Measurements from ENCODE around the gene ZFPL1.
"Not testable (repeated sequence)": the region's sequence is repeated elsewhere in the genome, so short reads cannot be mapped to it uniquely, and the experiment has no call there.

The ZFPL1 gene

DNA sequence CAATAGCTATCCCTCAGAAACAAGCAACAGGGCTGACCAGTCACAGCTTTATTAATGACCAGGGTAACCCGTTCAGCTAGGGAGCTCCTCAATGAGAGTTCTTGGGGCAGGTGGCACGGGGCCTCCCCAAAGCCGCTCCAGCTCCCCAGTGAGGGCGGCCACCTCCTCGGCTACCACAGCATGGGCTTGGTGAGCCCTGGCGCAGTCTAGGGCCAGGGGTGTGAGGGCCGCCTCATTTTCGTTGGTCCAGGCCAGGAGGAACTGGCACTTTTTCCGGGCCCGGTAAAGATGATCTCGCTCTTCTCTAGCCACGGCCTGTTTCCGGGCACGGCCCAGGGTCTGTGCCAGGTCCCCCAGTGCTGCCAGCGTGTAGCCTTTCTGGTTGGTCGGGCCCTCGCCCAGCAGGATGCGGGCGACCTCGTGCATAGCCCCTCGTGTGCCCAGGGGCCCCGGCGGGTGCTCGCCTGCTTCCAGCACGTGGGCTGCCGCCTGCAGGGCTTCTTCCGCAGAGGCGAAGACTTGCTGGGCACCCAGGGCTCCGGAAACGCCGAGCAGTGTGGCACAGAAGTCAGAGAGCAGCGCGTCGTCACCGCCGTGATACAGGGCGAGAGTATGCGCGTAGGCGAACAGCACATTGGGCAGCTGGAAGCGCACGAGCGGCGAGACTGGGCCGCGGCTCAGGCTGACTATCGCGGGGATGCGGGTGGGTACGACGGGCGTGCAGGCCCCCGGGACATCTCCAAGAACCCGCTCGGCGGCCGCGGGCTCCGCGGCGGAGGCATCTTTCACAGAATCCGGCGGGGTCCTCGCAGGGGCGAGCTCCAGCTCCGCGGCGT, 32.6 kb downstream of the ZFPL1 start:
- ATAC-seq (replicated peaks) (peak; percentile 25), DNase-seq (peak; percentile 44 to 60 (median 55))
- H3K27ac Mint-ChIP-seq: peak overlapping the region; percentile 86 to 97
- H3K27me3 Mint-ChIP-seq: no peaks in the 10 kb centered on the region
- H3K36me3 Mint-ChIP-seq (ENCODE audit: insufficient read depth): peaks cover 80% of the 10 kb centered on the region
- peaks cover 30 to 46% of the 10 kb centered on the region in 2 donors for H3K4me1 Mint-ChIP-seq (ENCODE audit: low read depth in 2 of 2)
- H3K4me3 Mint-ChIP-seq: peak overlapping the region; percentile 86 to 87
- no peaks in the 10 kb centered on the region for H3K9me3 Mint-ChIP-seq

DNA sequence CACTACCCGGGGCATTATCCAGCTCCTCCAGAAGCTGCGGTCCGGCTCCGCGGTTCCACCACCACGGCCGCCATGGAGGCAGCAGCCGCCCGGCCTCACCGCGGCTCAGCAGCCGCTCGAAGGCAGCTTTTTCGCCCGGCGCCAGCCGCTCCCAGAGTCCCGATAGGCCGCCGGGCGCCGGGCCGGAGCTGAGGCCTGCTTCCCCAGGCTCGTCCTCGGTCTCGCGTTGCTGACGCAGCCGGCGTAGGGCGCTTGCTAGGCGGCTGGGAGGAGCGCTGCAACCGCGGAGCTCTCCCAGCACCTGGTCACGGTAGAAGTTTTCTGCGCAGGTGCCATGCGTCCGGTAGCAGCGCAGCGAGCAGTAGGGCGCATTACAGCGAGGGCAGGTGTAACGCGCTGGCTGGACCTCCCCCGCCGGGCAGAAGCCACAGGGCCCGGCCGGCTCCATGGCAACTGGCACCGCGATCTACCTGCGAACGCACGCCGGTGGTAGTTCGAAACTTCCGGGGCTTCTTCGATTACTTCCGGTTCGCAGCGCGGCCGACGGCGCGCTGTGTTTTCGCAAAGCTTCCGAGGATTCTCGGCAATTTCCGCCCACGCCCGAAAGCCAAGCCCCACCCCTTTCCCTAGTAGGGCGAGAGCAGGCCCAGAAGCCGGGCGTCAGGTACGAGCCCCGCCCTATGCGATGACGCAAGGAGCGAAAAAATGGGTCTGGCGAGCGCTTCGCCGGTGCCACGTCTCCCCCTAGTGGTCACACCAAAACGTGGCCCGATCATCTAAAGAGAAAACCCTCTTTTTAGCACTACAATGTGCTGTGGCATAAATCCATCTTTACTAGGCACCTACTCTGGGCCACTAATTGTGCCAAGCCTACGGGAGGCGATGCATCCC, 33.4 kb downstream of the ZFPL1 start, which contains the start of gene ZNHIT2:
Gene ZNHIT2, minus strand, starts transcription at position 496 of the 891 bp plus-strand sequence. Its CDS starts 48 bp downstream, at position 448.
- H3K4me1 Mint-ChIP-seq (ENCODE audit: low read depth in 2 of 2): peaks cover 32 to 50% of the 10 kb centered on the region in 2 donors
- H3K9me3 Mint-ChIP-seq: no peaks in the 10 kb centered on the region
- ATAC-seq (replicated peaks) (peak; percentile 67), DNase-seq (peak; percentile 100)
- no peaks in the 10 kb centered on the region for H3K27me3 Mint-ChIP-seq
- H3K36me3 Mint-ChIP-seq (ENCODE audit: insufficient read depth): peaks cover 81% of the 10 kb centered on the region
- peak within 1 kb of the TSS; percentile 86 to 87 for H3K4me3 Mint-ChIP-seq
- H3K27ac Mint-ChIP-seq: peak within 1 kb of the TSS; percentile 86 to 97

DNA sequence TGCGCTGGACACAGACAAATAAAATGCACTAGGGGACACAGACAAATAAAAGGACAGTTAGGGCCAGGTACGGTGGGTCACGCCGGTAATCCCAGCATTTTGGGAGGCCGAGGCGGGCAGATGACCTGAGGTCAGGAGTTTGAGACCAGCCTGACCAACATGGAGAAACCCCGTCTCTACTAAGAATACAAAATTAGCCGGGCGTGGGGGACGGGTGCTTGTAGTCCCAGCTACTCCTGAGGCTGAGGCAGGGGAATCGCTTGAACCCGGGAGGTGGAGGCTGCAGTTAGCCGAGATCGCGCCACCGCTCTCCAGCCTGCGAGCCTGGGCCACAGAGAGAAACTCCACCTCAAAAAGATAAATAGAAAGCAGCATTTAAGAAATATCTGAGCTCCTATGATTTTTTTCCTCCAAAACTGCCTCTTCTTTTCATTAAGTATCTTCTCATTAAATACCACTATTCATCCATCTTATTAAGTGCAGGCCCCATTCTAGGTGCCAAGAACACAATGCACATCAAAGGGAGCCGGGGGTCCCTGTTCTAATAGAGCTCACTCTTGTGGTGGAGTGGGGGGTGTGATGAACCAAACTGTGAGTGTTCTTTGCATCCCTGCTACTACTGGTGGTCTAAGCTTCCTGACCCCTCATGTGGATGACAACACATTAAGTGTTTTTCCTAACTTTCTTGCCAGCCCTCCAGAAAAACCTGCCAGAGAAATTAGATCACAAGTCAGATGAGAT, 34.2 kb downstream of the ZFPL1 start:
- Mint-ChIP-seq H3K36me3 (ENCODE audit: insufficient read depth) (peaks cover 80% of the 10 kb centered on the region), H3K27me3 (no peaks in the 10 kb centered on the region), H3K27ac (peak overlapping the region; percentile 86 to 97), H3K4me1 (ENCODE audit: low read depth in 2 of 2) (peaks cover 31 to 44% of the 10 kb centered on the region in 2 donors), H3K4me3 (peak overlapping the region in 1 of 2 donors; percentile 87), H3K9me3 (no peaks in the 10 kb centered on the region)
- DNase-seq (no peak), ATAC-seq (replicated peaks) (no peak)

DNA sequence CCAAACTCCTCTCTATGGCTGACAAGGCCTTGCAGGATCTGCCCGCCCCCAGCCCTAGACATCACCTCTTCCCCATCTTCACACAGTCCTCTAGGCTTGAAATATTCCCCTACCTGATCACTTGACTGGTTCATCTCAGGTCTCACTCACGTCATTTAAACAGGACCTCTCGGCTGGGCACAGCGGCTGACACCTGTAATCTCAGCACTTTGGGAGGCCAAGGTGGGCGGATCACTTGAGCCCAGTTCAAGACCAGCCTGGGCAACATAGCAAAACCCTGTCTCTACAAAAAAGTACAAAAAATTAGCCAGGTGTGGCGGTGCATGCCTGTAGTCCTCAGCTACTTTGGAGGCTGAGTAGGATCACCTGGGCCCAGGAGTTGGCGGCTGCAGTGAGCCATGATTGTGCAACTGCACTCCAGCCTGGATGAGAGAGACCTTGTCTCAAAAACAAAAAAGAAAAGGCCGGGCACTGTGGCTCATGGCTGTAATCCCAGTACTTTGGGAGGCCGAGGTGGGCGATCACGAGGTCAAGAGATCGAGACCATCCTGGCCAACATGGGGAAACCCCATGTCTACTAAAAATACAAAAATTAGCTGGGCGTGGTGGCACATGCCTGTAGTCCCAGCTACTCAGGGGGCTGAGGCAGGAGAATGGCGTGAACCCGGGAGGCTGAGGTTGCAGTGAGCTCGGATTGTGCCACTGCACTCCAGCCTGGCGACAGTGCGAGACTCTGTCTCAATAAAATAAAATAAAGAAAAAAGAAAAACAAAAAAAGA, 35.1 kb downstream of the ZFPL1 start:
- not testable (repeated sequence) for DNase-seq; H3K27me3 Mint-ChIP-seq; H3K9me3 Mint-ChIP-seq; ATAC-seq (replicated peaks)
- Mint-ChIP-seq H3K36me3 (ENCODE audit: insufficient read depth) (peaks cover 77% of the 10 kb centered on the region), H3K4me3 (peak overlapping the region in 1 of 2 donors; percentile 25), H3K27ac (peak overlapping the region; percentile 86 to 97), H3K4me1 (ENCODE audit: low read depth in 2 of 2) (peaks cover 28 to 41% of the 10 kb centered on the region in 2 donors)

DNA sequence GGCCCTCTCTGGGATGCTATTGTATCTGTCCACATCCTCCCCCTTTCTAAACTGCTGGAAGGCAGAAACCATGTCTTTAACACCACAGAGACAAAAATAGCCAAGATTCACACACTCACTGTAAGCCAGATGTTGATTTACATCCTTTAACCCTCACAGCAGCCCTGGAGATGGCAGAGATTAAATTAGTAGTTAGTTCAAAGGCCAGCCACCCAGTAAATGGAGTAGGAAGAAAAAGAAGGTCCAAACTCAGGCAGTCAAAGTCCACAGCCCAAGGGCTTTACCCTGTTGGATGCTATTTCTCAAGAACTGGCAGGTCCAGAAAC, 35.6 kb downstream of the ZFPL1 start:
- H3K27me3 Mint-ChIP-seq: no peaks in the 10 kb centered on the region
- no peak overlapping the region for H3K27ac Mint-ChIP-seq
- ATAC-seq (replicated peaks) (no peak), DNase-seq (no peak)
- peaks cover 82% of the 10 kb centered on the region for H3K36me3 Mint-ChIP-seq (ENCODE audit: insufficient read depth)
- peak overlapping the region in 1 of 2 donors; percentile 25 for H3K4me3 Mint-ChIP-seq
- H3K4me1 Mint-ChIP-seq (ENCODE audit: low read depth in 2 of 2): peaks cover 32 to 45% of the 10 kb centered on the region in 2 donors
- H3K9me3 Mint-ChIP-seq: no peaks in the 10 kb centered on the region

DNA sequence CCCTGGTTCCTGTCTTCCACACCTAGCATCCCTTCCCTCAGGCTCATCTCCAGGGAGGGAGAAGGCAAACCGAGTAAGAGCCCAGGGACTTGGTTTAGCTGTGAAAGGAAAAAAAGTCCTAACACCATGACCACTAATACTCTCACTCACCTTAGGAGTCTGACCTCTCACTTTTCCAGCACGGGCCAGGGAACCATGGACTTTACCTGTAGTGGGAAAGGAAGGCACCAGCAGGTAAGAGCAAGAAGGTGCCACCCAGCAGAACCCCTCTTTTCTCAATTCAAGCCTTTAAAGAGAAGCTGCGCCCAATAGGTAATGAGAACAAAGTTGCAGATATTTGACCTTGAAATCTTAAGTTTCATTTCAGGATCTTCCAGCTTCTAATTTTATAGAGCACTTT, 36.8 kb downstream of the ZFPL1 start:
- Mint-ChIP-seq H3K27ac (peak overlapping the region; percentile 99 to 100), H3K9me3 (no peaks in the 10 kb centered on the region), H3K4me3 (peak overlapping the region; percentile 98 to 99), H3K4me1 (ENCODE audit: low read depth in 2 of 2) (peaks cover 32 to 41% of the 10 kb centered on the region in 2 donors), H3K27me3 (no peaks in the 10 kb centered on the region), H3K36me3 (ENCODE audit: insufficient read depth) (peaks cover 78% of the 10 kb centered on the region)
- ATAC-seq (replicated peaks): no peak
- no peak for DNase-seq

DNA sequence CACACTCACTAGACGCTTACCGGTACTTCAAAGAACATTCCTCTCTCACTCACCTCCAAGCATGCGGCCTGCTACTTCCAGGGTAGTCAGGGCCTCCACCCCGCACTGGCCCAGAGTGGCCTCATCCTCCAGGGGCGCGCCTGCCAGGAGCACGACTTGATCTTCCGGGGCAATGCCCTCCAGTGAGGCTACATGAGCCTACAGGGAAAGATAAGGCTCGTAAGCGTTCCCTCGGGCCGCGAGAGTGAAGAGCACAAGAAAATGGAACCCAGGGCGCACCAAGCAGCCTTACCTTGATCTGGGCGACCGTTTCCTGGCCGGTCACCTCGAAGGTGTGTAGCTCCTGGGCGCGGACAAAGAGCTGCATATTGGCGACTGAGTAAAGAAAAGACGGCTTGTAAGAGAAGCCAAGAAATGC, 37.4 kb downstream of the ZFPL1 start:
- H3K36me3 Mint-ChIP-seq (ENCODE audit: insufficient read depth): peaks cover 79% of the 10 kb centered on the region
- peak overlapping the region; percentile 99 to 100 for H3K27ac Mint-ChIP-seq
- no peaks in the 10 kb centered on the region for H3K9me3 Mint-ChIP-seq
- peak in 1 of 3 experiments; percentile 28 for DNase-seq
- peaks cover 32 to 36% of the 10 kb centered on the region in 2 donors for H3K4me1 Mint-ChIP-seq (ENCODE audit: low read depth in 2 of 2)
- peak overlapping the region; percentile 98 to 99 for H3K4me3 Mint-ChIP-seq
- H3K27me3 Mint-ChIP-seq: no peaks in the 10 kb centered on the region
- no peak for ATAC-seq (replicated peaks)

DNA sequence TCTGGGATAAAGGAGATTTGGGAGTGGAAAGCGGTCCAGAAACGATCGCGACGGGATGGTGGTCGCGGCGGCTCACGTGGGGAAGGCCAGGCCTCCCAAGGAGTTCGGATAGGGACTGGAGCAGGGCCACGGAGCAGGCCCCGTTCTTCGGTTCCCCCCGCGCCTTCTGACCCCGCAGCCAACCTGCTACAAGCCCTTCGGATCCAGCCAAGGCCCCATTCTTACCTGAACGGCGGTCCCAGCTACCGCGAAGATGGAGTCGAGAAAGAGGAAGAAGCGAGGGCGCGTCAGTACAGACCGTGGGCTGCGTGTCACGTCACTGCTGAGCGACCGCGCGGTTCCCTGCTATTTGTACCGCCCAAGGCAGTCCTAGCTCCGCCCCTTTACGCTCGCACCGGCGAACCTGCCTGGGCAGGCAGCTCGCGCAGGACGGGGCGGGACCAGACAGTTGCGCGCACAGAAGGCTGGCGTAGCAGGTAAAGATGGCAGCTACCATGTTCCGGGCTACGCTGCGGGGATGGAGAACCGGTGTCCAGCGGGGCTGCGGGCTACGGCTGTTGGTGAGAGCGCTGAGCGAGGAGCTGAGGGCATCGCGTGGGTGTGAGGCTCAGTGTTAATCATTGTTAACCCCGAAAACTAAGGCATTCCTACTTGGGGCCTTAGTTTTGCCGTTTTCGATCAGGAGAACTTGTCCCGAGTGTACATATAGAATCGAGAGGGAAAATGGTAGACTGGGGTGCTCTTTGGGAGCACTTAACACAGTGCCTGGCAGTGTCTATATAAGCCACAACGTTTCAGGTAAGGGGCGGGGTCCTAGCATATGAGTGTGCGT, 38.1 kb downstream of the ZFPL1 start, which contains the start of the genes FAU and MRPL49:
Gene FAU, minus strand, starts transcription at position 270 of the 832 bp plus-strand sequence. CDS start 321 bp downstream, outside the sequence.
Gene MRPL49, plus strand, starts transcription at position 457 of the 832 bp plus-strand sequence. Its CDS starts 26 bp downstream, at position 483.
- Mint-ChIP-seq H3K36me3 (ENCODE audit: insufficient read depth) (peaks cover 80% of the 10 kb centered on the region), H3K27ac (peak within 1 kb of the TSS; percentile 99 to 100), H3K4me3 (peak within 1 kb of the TSS; percentile 98 to 99), H3K4me1 (ENCODE audit: low read depth in 2 of 2) (peaks cover 28 to 32% of the 10 kb centered on the region in 2 donors), H3K27me3 (no peaks in the 10 kb centered on the region), H3K9me3 (no peaks in the 10 kb centered on the region)
- ATAC-seq (replicated peaks) (peak; percentile 76), DNase-seq (peak; percentile 98)

DNA sequence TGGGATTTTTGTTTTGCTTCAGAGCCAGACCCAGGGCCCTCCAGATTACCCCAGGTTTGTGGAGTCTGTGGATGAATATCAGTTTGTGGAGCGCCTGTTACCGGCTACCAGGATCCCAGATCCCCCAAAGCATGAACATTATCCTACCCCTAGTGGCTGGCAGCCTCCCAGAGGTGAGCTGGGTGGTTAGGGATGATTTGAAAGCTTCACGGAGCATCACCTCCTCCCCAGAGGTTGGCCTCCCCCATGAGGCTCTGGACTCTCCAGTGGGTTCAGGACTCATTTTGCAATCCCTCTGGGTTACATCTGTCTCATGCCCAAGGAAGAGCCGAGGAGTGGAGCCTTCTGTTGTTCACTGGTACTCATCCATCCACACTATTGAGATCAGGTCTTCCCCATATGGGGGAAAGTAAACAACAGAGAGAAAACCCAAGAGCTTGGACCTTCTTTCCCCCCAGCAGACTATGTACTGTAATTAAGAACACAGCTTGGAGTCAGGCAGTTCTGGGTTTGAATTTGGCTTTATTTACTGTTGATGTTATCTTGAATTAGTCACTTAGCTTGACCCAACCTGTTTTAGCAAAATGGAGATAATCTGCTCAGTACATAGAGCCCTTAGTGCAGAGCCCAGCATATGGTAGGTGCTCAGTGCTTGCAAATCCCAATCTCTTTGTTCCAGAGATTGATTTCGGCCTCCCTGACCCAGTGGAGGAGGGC, 40.6 kb downstream of the ZFPL1 start:
- Mint-ChIP-seq H3K4me1 (ENCODE audit: low read depth in 2 of 2) (peaks cover 21 to 25% of the 10 kb centered on the region in 2 donors), H3K27ac (no peak overlapping the region), H3K9me3 (no peaks in the 10 kb centered on the region), H3K4me3 (no peak overlapping the region), H3K36me3 (ENCODE audit: insufficient read depth) (peaks cover 80% of the 10 kb centered on the region), H3K27me3 (no peaks in the 10 kb centered on the region)
- DNase-seq (no peak), ATAC-seq (replicated peaks) (no peak)

DNA sequence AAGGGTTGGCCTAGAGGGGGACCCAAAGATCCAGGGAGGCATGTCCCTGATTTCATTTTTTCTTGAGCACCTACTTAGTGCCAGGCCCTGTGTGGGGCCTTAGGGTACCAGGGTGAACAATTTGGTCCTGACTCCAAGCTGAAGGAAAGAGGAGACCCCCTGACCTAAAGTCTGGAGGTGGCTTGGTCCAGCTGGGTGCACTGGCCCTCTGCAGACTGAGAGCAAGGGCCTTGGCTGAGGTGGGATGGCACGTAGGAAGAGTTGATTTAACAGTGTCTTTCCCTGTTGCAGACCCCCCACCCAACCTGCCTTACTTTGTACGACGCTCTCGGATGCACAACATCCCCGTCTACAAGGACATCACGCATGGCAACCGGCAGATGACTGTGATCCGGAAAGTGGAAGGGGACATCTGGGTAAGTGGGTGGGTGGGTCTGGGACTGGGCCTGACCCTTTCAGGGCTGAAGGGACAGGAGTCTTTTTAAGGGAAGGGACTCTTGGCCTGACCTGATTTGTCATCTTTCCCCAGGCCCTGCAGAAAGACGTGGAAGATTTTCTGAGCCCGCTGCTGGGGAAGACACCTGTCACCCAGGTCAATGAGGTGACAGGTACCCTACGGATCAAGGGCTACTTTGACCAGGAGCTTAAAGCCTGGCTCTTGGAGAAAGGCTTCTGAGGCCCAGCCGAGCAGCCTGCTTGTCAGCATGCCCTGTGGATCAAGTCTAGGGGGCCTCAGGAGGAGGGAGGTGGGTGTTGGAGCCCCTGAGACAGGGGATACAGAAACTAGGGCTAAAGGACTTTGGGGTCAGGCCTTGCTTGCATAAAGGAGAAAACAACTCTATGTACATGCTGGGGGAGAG, 41.4 kb downstream of the ZFPL1 start:
- ATAC-seq (replicated peaks): no peak
- no peaks in the 10 kb centered on the region for H3K9me3 Mint-ChIP-seq
- no peak for DNase-seq
- H3K27me3 Mint-ChIP-seq: no peaks in the 10 kb centered on the region
- H3K4me3 Mint-ChIP-seq: no peak overlapping the region
- peaks cover 79% of the 10 kb centered on the region for H3K36me3 Mint-ChIP-seq (ENCODE audit: insufficient read depth)
- H3K4me1 Mint-ChIP-seq (ENCODE audit: low read depth in 2 of 2): peaks cover 22 to 25% of the 10 kb centered on the region in 2 donors
- no peak overlapping the region for H3K27ac Mint-ChIP-seq

Data from effector memory CD8-positive, alpha-beta T cell (primary cell).